Upper lobe of left lung (tissue), 6 donors: ENCODE results near the gene ABLIM2. TPM values are rescaled to one million over a fixed set of nuclear protein-coding genes. Genes with fewer than 3 reads are reported as not detected.

Source experiments
- ATAC-seq, 2 donors: fragments of 200-7000 bp; cut with Tn5 transposase; one replicate each; pipeline ENCODE4 v1.9.1; 2022; ENCODE audit warnings: mild to moderate bottlenecking in 2 of 2, moderate library complexity in 2 of 2; ENCODE audit not compliant: low FRiP score in 2 of 2
- DNase-seq, 2 donors: peaks; one replicate each; pipeline ENCODE4 v3.0.0-alpha.2; 2019 to 2020
- H3K27ac ChIP-seq, 4 donors: fragments of 200-600 bp; sonication (generic); one replicate each; pipeline ENCODE4 v1.5.1; 2016 to 2019
- H3K27me3 ChIP-seq, 4 donors: fragments of 200-600 bp; sonication (generic); one replicate each; pipeline ENCODE4 v1.5.1; 2017 to 2019
- H3K36me3 ChIP-seq, 4 donors: fragments of 200-600 bp; sonication (generic); one replicate each; pipeline ENCODE4 v1.5.1; 2016 to 2019
- H3K4me1 ChIP-seq, 4 donors: fragments of 200-600 bp; sonication (generic); one replicate each; pipeline ENCODE4 v1.5.1; 2018 to 2019
- H3K4me3 ChIP-seq, 4 donors: fragments of 200-600 bp; sonication (generic); one replicate each; pipeline ENCODE4 v1.5.1; 2017 to 2019; ENCODE audit warnings: mild to moderate bottlenecking in 2 of 4, moderate library complexity in 1 of 4
- H3K9me3 ChIP-seq, 4 donors: fragments of 200-600 bp; sonication (generic); one replicate each; pipeline ENCODE4 v1.5.1; 2018 to 2019
- CTCF ChIP-seq, 6 experiments: fragments of 450-650 bp in 4 of 6; fragments of 200-600 bp in 2 of 6; sonication (generic) in 2 of 6; IDR thresholded peaks; one replicate each; pipeline ENCODE4 v1.5.1; 2016 to 2019; ENCODE audit warnings: antibody characterized with exemption in 6 of 6
- EP300 ChIP-seq, 4 donors: sonication (generic); formaldehyde crosslinking; IDR thresholded peaks; one replicate each; pipeline ENCODE4 v1.5.1; 2017; ENCODE audit warnings: antibody characterized with exemption in 4 of 4, control low read depth in 2 of 4
- POLR2A ChIP-seq, 4 donors: fragments of 450-650 bp; IDR thresholded peaks; one replicate each; pipeline ENCODE4 v1.5.1; 2016 to 2017; ENCODE audit warnings: antibody characterized with exemption in 4 of 4, mild to moderate bottlenecking in 2 of 4
- POLR2AphosphoS5 ChIP-seq, 2 donors: sonication (generic); formaldehyde crosslinking; IDR thresholded peaks; one replicate each; pipeline ENCODE4 v1.5.1; 2017; ENCODE audit warnings: antibody characterized with exemption in 2 of 2
- WGBS, 2 donors: methylation state at CpG; one replicate each; pipeline ENCODE4 v1.1.5; 2017 to 2018; 5-methylcytosine and 5-hydroxymethylcytosine counted together
- total RNA-seq, 6 donors: library from RNA; depleted of rRNA in 4 of 6; stranded (reverse); fragments of >200 nt in 4 of 6; gene quantifications; one replicate each; pipeline versions ENCODE4 v1.1.0 to v1.2.1, GENCODE V29; 2016 to 2021
- donor health status: DM: no; HTN: no; CAD: no; lungs with moderate emphysema.
- donor health status: DM: no; HTN: yes; CAD: no; lungs with severe emphysema.

Gene ABLIM2
- total RNA-seq, 6 donors from 2014 or later: 3.6 to 36.9 (median 8.1) TPM

- no peak overlapping the region for H3K4me3 ChIP-seq
- no peaks in the 10 kb centered on the region for H3K9me3 ChIP-seq
- no peak overlapping the region for H3K27ac ChIP-seq
- no peaks in the 10 kb centered on the region for H3K36me3 ChIP-seq
- TF ChIP-seq POLR2AphosphoS5 (IDR thresholded peaks at IDR 0.05) (no peak), POLR2A (IDR thresholded peaks at IDR 0.05) (no peak), EP300 (IDR thresholded peaks at IDR 0.05) (no peak), CTCF (IDR thresholded peaks at IDR 0.05) (no peak)
- no peak for ATAC-seq
- DNase-seq: no peak
- peaks cover 0 to 2% (median under 1%) of the 10 kb centered on the region in 4 donors for H3K4me1 ChIP-seq
- no peaks in the 10 kb centered on the region for H3K27me3 ChIP-seq
- 89 to 95% methylated on average over 4 to 15 of the region's 15 CpGs for WGBS, 2 donors
These were observed 7.4 kb downstream of the ABLIM2 start for GRCh38 chr4:8151165-8151650.

GRCh38 chr4:8150152-8151090, 8.2 kb downstream of the ABLIM2 start:
- TF ChIP-seq EP300 (IDR thresholded peaks at IDR 0.05): no peak
- no peak for TF ChIP-seq POLR2AphosphoS5 (IDR thresholded peaks at IDR 0.05)
- no peak for TF ChIP-seq POLR2A (IDR thresholded peaks at IDR 0.05)
- TF ChIP-seq CTCF (IDR thresholded peaks at IDR 0.05): no peak
- WGBS, 2 donors: 80 to 87% methylated on average over 13 to 29 of the region's 29 CpGs
- peaks cover 0 to 8% (median 1%) of the 10 kb centered on the region in 4 donors for H3K4me1 ChIP-seq
- ATAC-seq (no peak), DNase-seq (no peak)
- no peaks in the 10 kb centered on the region for H3K27me3 ChIP-seq
- H3K27ac ChIP-seq: no peak overlapping the region
- H3K36me3 ChIP-seq: no peaks in the 10 kb centered on the region
- H3K4me3 ChIP-seq: no peak overlapping the region
- no peaks in the 10 kb centered on the region for H3K9me3 ChIP-seq

GRCh38 chr4:8149664-8150063, 8.9 kb downstream of the ABLIM2 start:
- WGBS, 2 donors: 74 to 80% methylated on average over 7 of the region's 7 CpGs
- no peak for TF ChIP-seq CTCF (IDR thresholded peaks at IDR 0.05)
- ATAC-seq: no peak
- Histone ChIP-seq H3K4me1 (peaks cover 0 to 8% (median 4%) of the 10 kb centered on the region in 4 donors), H3K27me3 (no peaks in the 10 kb centered on the region), H3K36me3 (no peaks in the 10 kb centered on the region), H3K9me3 (no peaks in the 10 kb centered on the region), H3K4me3 (no peak overlapping the region), H3K27ac (no peak overlapping the region)
- no peak for DNase-seq

GRCh38 chr4:8148785-8149435, 9.7 kb downstream of the ABLIM2 start:
- H3K27me3 ChIP-seq: no peaks in the 10 kb centered on the region
- peaks cover 2 to 13% (median 7%) of the 10 kb centered on the region in 4 donors for H3K4me1 ChIP-seq
- no peak for DNase-seq
- no peak overlapping the region for H3K4me3 ChIP-seq
- no peak for ATAC-seq
- TF ChIP-seq CTCF (IDR thresholded peaks at IDR 0.05): no peak
- TF ChIP-seq POLR2AphosphoS5 (IDR thresholded peaks at IDR 0.05): no peak
- TF ChIP-seq EP300 (IDR thresholded peaks at IDR 0.05): no peak
- TF ChIP-seq POLR2A (IDR thresholded peaks at IDR 0.05): no peak
- H3K27ac ChIP-seq: no peak overlapping the region
- WGBS, 2 donors: 91 to 96% methylated on average over 6 to 14 of the region's 14 CpGs
- H3K36me3 ChIP-seq: no peaks in the 10 kb centered on the region
- no peaks in the 10 kb centered on the region for H3K9me3 ChIP-seq
